Liver (tissue), 9 donors: Measurements from ENCODE around the gene GMFB. TPM values are rescaled to one million over a fixed set of nuclear protein-coding genes. Genes with fewer than 3 reads are reported as not detected.

ENCODE experiments used
- DNase-seq: peaks from one replicate; pipeline ENCODE4 v3.0.0-alpha.2; 2017; ENCODE audit warnings: low spot score
- H3K27ac ChIP-seq, 2 donors: one replicate each; pipeline ENCODE4 v1.7.0; 2013; ENCODE audit warnings: inconsistent platforms in 2 of 2, low read length in 2 of 2, control low read depth in 1 of 2, low read depth in 1 of 2, mild to moderate bottlenecking in 1 of 2
- H3K27me3 ChIP-seq, 4 donors: one replicate each; pipeline versions ENCODE4 v1.6.1 to v1.7.0; 2013; ENCODE audit warnings: low read length in 3 of 4, inconsistent platforms in 1 of 4, mild to moderate bottlenecking in 1 of 4, moderate library complexity in 1 of 4; ENCODE audit not compliant: control insufficient read depth in 4 of 4, insufficient read depth in 4 of 4
- H3K36me3 ChIP-seq, 4 donors: one replicate each; pipeline versions ENCODE4 v1.6.1 to v1.7.0; 2013; ENCODE audit warnings: low read length in 3 of 4, mild to moderate bottlenecking in 3 of 4, low read depth in 1 of 4, moderate library complexity in 1 of 4; ENCODE audit not compliant: control insufficient read depth in 4 of 4, insufficient read depth in 3 of 4
- H3K4me1 ChIP-seq, 4 donors: one replicate each; pipeline versions ENCODE4 v1.6.1 to v1.7.0; 2013; ENCODE audit warnings: low read length in 3 of 4, mild to moderate bottlenecking in 3 of 4, moderate library complexity in 1 of 4; ENCODE audit not compliant: control insufficient read depth in 4 of 4, insufficient read depth in 4 of 4
- H3K4me3 ChIP-seq, 3 donors: one replicate each; pipeline versions ENCODE4 v1.6.1 to v1.7.0; 2013; ENCODE audit warnings: low read length in 3 of 3, control low read depth in 1 of 3, low read depth in 1 of 3, mild to moderate bottlenecking in 1 of 3
- H3K9ac ChIP-seq, 2 donors: one replicate each; pipeline ENCODE4 v1.7.0; 2013; ENCODE audit warnings: low read length in 2 of 2, mild to moderate bottlenecking in 2 of 2, moderate library complexity in 2 of 2, control low read depth in 1 of 2, low read depth in 1 of 2
- H3K9me3 ChIP-seq, 4 donors: one replicate each; pipeline versions ENCODE4 v1.6.1 to v1.7.0; 2013; ENCODE audit warnings: low read length in 3 of 4; ENCODE audit not compliant: control insufficient read depth in 4 of 4
- EGR1 ChIP-seq, 2 donors: IDR thresholded peaks; 2 replicates each; pipeline ENCODE4 v1.6.1; 2016 to 2018; ENCODE audit warnings: antibody characterized with exemption in 2 of 2, low read depth in 2 of 2
- FOXA1 ChIP-seq: IDR thresholded peaks from 2 replicates; pipeline ENCODE4 v1.6.1; 2016; ENCODE audit warnings: antibody characterized with exemption
- FOXA2 ChIP-seq: IDR thresholded peaks from 2 replicates; pipeline ENCODE4 v1.6.1; 2016; ENCODE audit warnings: antibody characterized with exemption
- HNF4A ChIP-seq, 2 donors: conservative IDR thresholded peaks; 2 replicates each; pipeline ENCODE4 v1.6.1; 2016; ENCODE audit warnings: antibody characterized with exemption in 2 of 2, mild to moderate bottlenecking in 2 of 2
- JUND ChIP-seq, 2 donors: IDR thresholded peaks; 2 replicates each; pipeline ENCODE4 v1.6.1; 2016; ENCODE audit warnings: antibody characterized with exemption in 2 of 2
- NR2F2 ChIP-seq: IDR thresholded peaks from 2 replicates; pipeline ENCODE4 v1.6.1; 2016; ENCODE audit warnings: antibody characterized with exemption
- RXRA ChIP-seq, 2 donors: IDR thresholded peaks; 2 replicates each; pipeline ENCODE4 v1.6.1; 2017 to 2018; ENCODE audit warnings: antibody characterized with exemption in 2 of 2, mild to moderate bottlenecking in 1 of 2
- SP1 ChIP-seq: IDR thresholded peaks from 2 replicates; pipeline ENCODE4 v1.6.1; 2018; ENCODE audit warnings: antibody characterized with exemption, mild to moderate bottlenecking
- TAF1 ChIP-seq: conservative IDR thresholded peaks from 2 replicates; pipeline ENCODE4 v1.6.1; 2016; ENCODE audit warnings: antibody characterized with exemption, mild to moderate bottlenecking
- WGBS: extraction: QIAGEN DNeasy Blood & Tissue Kit; methylation state at CpG from one replicate; pipeline ENCODE4 v1.1.7; 2013; 5-methylcytosine and 5-hydroxymethylcytosine counted together
- polyA plus RNA-seq, 2 donors: library from polyadenylated mRNA; stranded (reverse) in 1 of 2; unstranded in 1 of 2; fragments of 200-250 nt in 1 of 2; fragments of >200 nt in 1 of 2; fragmentation: Nextera tagmentation in 1 of 2; extraction: Ambion mirVana in 1 of 2; gene quantifications; one replicate each; pipeline versions ENCODE4 v1.2.1 to v1.2.3, GENCODE V29; 2013 to 2015
- total RNA-seq, 2 donors: library from RNA; depleted of rRNA; stranded (reverse); fragments of >200 nt; gene quantifications; one replicate each; pipeline ENCODE4 v1.2.3, GENCODE V29; 2014
- TF ChIP-seq, protein P1 (sequence below): fragments of 150-350 bp; IDR thresholded peaks from 2 replicates; pipeline ENCODE4 v1.5.1; 2017; ENCODE audit warnings: improper control_type of control experiment, low read depth, low read length; ENCODE audit not compliant: missing input control
- TF ChIP-seq, protein P2 (sequence below): IDR thresholded peaks from 2 replicates; pipeline ENCODE4 v1.6.1; 2016; ENCODE audit warnings: antibody characterized with exemption
- TF ChIP-seq, protein P3 (sequence below): IDR thresholded peaks from 2 replicates; pipeline ENCODE4 v1.6.1; 2016; ENCODE audit warnings: antibody characterized with exemption
- TF ChIP-seq, protein P4 (sequence below): IDR thresholded peaks from 2 replicates; pipeline ENCODE4 v1.6.1; 2016; ENCODE audit warnings: antibody characterized with exemption, mild to moderate bottlenecking
- TF ChIP-seq, protein P5 (sequence below): IDR thresholded peaks from 2 replicates; pipeline ENCODE4 v1.6.1; 2016; ENCODE audit warnings: antibody characterized with exemption
- donor health status: healthy.
- donor health status: healthy.
- donor health status: healthy.
- donor health status: healthy.
- donor health status: healthy.

Gene GMFB
- total and polyA plus RNA-seq, 4 donors, result 13.3 to 26.3 (median 20.6) TPM

DNA sequence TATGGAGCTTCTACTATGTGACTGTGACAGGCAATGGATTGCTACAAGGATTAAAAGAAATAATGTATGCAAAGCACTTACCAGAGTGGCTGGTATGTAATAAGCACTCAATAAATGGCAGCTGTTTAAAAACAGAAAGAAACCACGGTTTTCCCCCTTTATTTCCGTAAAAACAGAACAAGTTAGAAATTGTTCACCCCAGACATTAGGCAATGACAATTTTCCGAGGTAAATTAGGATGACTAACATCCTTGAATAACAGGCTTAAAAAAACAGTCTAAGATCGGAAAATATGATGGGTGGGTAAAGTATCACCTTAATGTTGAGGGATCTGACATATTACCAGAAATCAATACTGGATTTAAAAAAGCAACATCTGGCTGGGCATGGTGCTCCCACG lies 26.7 kb downstream of the GMFB start:
- Histone ChIP-seq H3K9me3 (peaks cover 0 to 5% (median 0%) of the 10 kb centered on the region in 4 donors), H3K36me3 (no peaks in the 10 kb centered on the region), H3K9ac (no peak overlapping the region), H3K4me1 (peaks cover 0 to 3% (median 1%) of the 10 kb centered on the region in 4 donors), H3K27me3 (peaks cover 0 to 7% (median 0%) of the 10 kb centered on the region in 4 donors), H3K4me3 (no peak overlapping the region), H3K27ac (no peak overlapping the region)
- TF ChIP-seq, protein P1, sequence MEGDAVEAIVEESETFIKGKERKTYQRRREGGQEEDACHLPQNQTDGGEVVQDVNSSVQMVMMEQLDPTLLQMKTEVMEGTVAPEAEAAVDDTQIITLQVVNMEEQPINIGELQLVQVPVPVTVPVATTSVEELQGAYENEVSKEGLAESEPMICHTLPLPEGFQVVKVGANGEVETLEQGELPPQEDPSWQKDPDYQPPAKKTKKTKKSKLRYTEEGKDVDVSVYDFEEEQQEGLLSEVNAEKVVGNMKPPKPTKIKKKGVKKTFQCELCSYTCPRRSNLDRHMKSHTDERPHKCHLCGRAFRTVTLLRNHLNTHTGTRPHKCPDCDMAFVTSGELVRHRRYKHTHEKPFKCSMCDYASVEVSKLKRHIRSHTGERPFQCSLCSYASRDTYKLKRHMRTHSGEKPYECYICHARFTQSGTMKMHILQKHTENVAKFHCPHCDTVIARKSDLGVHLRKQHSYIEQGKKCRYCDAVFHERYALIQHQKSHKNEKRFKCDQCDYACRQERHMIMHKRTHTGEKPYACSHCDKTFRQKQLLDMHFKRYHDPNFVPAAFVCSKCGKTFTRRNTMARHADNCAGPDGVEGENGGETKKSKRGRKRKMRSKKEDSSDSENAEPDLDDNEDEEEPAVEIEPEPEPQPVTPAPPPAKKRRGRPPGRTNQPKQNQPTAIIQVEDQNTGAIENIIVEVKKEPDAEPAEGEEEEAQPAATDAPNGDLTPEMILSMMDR, result no peak
- TF ChIP-seq NR2F2 (no peak), FOXA2 (no peak), HNF4A (conservative IDR thresholded peaks at IDR 0.05) (no peak), EGR1 (IDR thresholded peaks at IDR 0.05; ENCODE audit: low read depth in 2 of 2) (no peak), FOXA1 (no peak), RXRA (IDR thresholded peaks at IDR 0.05) (no peak), JUND (IDR thresholded peaks at IDR 0.05) (no peak), SP1 (no peak), TAF1 (no peak)
- TF ChIP-seq, protein P2, sequence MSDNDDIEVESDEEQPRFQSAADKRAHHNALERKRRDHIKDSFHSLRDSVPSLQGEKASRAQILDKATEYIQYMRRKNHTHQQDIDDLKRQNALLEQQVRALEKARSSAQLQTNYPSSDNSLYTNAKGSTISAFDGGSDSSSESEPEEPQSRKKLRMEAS, result no peak
- TF ChIP-seq, protein P3, sequence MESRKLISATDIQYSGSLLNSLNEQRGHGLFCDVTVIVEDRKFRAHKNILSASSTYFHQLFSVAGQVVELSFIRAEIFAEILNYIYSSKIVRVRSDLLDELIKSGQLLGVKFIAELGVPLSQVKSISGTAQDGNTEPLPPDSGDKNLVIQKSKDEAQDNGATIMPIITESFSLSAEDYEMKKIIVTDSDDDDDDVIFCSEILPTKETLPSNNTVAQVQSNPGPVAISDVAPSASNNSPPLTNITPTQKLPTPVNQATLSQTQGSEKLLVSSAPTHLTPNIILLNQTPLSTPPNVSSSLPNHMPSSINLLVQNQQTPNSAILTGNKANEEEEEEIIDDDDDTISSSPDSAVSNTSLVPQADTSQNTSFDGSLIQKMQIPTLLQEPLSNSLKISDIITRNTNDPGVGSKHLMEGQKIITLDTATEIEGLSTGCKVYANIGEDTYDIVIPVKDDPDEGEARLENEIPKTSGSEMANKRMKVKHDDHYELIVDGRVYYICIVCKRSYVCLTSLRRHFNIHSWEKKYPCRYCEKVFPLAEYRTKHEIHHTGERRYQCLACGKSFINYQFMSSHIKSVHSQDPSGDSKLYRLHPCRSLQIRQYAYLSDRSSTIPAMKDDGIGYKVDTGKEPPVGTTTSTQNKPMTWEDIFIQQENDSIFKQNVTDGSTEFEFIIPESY, result no peak
- TF ChIP-seq, protein P4, sequence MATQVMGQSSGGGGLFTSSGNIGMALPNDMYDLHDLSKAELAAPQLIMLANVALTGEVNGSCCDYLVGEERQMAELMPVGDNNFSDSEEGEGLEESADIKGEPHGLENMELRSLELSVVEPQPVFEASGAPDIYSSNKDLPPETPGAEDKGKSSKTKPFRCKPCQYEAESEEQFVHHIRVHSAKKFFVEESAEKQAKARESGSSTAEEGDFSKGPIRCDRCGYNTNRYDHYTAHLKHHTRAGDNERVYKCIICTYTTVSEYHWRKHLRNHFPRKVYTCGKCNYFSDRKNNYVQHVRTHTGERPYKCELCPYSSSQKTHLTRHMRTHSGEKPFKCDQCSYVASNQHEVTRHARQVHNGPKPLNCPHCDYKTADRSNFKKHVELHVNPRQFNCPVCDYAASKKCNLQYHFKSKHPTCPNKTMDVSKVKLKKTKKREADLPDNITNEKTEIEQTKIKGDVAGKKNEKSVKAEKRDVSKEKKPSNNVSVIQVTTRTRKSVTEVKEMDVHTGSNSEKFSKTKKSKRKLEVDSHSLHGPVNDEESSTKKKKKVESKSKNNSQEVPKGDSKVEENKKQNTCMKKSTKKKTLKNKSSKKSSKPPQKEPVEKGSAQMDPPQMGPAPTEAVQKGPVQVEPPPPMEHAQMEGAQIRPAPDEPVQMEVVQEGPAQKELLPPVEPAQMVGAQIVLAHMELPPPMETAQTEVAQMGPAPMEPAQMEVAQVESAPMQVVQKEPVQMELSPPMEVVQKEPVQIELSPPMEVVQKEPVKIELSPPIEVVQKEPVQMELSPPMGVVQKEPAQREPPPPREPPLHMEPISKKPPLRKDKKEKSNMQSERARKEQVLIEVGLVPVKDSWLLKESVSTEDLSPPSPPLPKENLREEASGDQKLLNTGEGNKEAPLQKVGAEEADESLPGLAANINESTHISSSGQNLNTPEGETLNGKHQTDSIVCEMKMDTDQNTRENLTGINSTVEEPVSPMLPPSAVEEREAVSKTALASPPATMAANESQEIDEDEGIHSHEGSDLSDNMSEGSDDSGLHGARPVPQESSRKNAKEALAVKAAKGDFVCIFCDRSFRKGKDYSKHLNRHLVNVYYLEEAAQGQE, result no peak
- TF ChIP-seq, protein P5, sequence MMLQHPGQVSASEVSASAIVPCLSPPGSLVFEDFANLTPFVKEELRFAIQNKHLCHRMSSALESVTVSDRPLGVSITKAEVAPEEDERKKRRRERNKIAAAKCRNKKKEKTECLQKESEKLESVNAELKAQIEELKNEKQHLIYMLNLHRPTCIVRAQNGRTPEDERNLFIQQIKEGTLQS, result no peak
- WGBS, result 86% methylated on average over 5 of the region's 5 CpGs
- DNase-seq, result no peak

DNA sequence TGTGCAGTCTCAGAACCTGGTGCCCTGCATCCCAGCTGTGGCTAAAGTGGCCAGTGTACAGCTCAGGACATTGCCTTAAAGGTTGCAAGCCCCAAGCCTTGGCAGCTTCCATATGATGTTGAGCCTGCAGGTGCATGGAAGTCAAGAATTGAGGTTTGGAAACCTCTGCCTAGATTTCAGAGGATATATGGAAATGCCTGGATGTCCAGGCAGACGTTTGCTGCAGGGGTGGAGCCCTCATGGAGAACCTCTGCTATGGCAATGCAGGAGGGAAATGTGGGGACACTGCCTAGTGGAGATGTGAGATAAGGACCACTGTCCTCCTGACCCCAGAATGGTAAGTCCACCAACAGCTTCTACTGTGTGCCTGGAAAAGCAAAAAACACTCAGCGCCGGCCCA lies 29.7 kb downstream of the GMFB start:
- no peak for DNase-seq
- H3K4me1 ChIP-seq, result peaks cover 0 to 5% (median 2%) of the 10 kb centered on the region in 4 donors
- H3K9ac ChIP-seq, result no peak overlapping the region
- no peaks in the 10 kb centered on the region for H3K9me3 ChIP-seq
- H3K4me3 ChIP-seq, result no peak overlapping the region
- 93% methylated on average over 3 of the region's 3 CpGs for WGBS
- H3K27me3 ChIP-seq, result peaks cover 0 to 7% (median 0%) of the 10 kb centered on the region in 4 donors
- TF ChIP-seq JUND (IDR thresholded peaks at IDR 0.05) (no peak), SP1 (no peak), RXRA (IDR thresholded peaks at IDR 0.05) (no peak), EGR1 (IDR thresholded peaks at IDR 0.05; ENCODE audit: low read depth in 2 of 2) (no peak)
- no peaks in the 10 kb centered on the region for H3K36me3 ChIP-seq
- H3K27ac ChIP-seq, result no peak overlapping the region
